ENCODE measurements around the gene SETD5.

The SETD5 gene

GRCh38 chr3:9428411-9428810 is 31.0 kb downstream of the SETD5 start:
- Histone ChIP-seq H3K9me3 (ENCODE audit: insufficient read depth, low read length, severe bottlenecking) (no peaks in the 10 kb centered on the region), H3K9ac (ENCODE audit: low read depth, low read length) (no peak overlapping the region), H3K4me3 (ENCODE audit: low read depth in 1 of 2, low read length in 2 of 2) (no peak overlapping the region), H2AFZ (ENCODE audit: low read depth, low read length) (no peak overlapping the region), H3K27ac (ENCODE audit: low read length) (no peak overlapping the region), H3K4me1 (ENCODE audit: insufficient read depth, low read length) (no peaks in the 10 kb centered on the region), H3K4me2 (ENCODE audit: insufficient read depth, low read length) (no peak overlapping the region), H3K79me2 (ENCODE audit: insufficient read depth, low read length) (peaks cover 89% of the 10 kb centered on the region), H3K36me3 (ENCODE audit: insufficient read depth, low read length) (peaks cover 91% of the 10 kb centered on the region), H4K20me1 (ENCODE audit: insufficient read depth, low read length) (peaks cover 53% of the 10 kb centered on the region), H3K27me3 (ENCODE audit: insufficient read depth, low read length, poor library complexity) (no peaks in the 10 kb centered on the region)
- TF ChIP-seq, protein P1, sequence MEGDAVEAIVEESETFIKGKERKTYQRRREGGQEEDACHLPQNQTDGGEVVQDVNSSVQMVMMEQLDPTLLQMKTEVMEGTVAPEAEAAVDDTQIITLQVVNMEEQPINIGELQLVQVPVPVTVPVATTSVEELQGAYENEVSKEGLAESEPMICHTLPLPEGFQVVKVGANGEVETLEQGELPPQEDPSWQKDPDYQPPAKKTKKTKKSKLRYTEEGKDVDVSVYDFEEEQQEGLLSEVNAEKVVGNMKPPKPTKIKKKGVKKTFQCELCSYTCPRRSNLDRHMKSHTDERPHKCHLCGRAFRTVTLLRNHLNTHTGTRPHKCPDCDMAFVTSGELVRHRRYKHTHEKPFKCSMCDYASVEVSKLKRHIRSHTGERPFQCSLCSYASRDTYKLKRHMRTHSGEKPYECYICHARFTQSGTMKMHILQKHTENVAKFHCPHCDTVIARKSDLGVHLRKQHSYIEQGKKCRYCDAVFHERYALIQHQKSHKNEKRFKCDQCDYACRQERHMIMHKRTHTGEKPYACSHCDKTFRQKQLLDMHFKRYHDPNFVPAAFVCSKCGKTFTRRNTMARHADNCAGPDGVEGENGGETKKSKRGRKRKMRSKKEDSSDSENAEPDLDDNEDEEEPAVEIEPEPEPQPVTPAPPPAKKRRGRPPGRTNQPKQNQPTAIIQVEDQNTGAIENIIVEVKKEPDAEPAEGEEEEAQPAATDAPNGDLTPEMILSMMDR (IDR thresholded peaks at IDR 0.05; ENCODE audit: borderline replicate concordance, extremely low read depth, low read length, poor library complexity, severe bottlenecking): no peak
- no peak for TF ChIP-seq EZH2 (IDR thresholded peaks at IDR 0.05; ENCODE audit: borderline replicate concordance, low read depth, low read length, severe bottlenecking)
- no peak for DNase-seq
- ATAC-seq (ENCODE audit: insufficient read depth, low read depth): no peak

- Histone ChIP-seq H3K9me3 (ENCODE audit: insufficient read depth, low read length, severe bottlenecking) (no peaks in the 10 kb centered on the region), H3K27ac (ENCODE audit: low read length) (no peak overlapping the region), H4K20me1 (ENCODE audit: insufficient read depth, low read length) (peaks cover 58% of the 10 kb centered on the region), H3K4me3 (ENCODE audit: low read depth in 1 of 2, low read length in 2 of 2) (no peak overlapping the region), H3K36me3 (ENCODE audit: insufficient read depth, low read length) (peaks cover 96% of the 10 kb centered on the region), H3K4me2 (ENCODE audit: insufficient read depth, low read length) (no peak overlapping the region), H3K27me3 (ENCODE audit: insufficient read depth, low read length, poor library complexity) (no peaks in the 10 kb centered on the region), H3K79me2 (ENCODE audit: insufficient read depth, low read length) (peaks cover 84% of the 10 kb centered on the region), H2AFZ (ENCODE audit: low read depth, low read length) (no peak overlapping the region), H3K9ac (ENCODE audit: low read depth, low read length) (no peak overlapping the region), H3K4me1 (ENCODE audit: insufficient read depth, low read length) (no peaks in the 10 kb centered on the region)
- TF ChIP-seq, protein P1 (IDR thresholded peaks at IDR 0.05; ENCODE audit: borderline replicate concordance, extremely low read depth, low read length, poor library complexity, severe bottlenecking): no peak
- TF ChIP-seq EZH2 (IDR thresholded peaks at IDR 0.05; ENCODE audit: borderline replicate concordance, low read depth, low read length, severe bottlenecking): no peak
- ATAC-seq (ENCODE audit: insufficient read depth, low read depth) (no peak), DNase-seq (no peak)
Observed at GRCh38 chr3:9430733-9431132, 33.3 kb downstream of the SETD5 start.

DNA sequence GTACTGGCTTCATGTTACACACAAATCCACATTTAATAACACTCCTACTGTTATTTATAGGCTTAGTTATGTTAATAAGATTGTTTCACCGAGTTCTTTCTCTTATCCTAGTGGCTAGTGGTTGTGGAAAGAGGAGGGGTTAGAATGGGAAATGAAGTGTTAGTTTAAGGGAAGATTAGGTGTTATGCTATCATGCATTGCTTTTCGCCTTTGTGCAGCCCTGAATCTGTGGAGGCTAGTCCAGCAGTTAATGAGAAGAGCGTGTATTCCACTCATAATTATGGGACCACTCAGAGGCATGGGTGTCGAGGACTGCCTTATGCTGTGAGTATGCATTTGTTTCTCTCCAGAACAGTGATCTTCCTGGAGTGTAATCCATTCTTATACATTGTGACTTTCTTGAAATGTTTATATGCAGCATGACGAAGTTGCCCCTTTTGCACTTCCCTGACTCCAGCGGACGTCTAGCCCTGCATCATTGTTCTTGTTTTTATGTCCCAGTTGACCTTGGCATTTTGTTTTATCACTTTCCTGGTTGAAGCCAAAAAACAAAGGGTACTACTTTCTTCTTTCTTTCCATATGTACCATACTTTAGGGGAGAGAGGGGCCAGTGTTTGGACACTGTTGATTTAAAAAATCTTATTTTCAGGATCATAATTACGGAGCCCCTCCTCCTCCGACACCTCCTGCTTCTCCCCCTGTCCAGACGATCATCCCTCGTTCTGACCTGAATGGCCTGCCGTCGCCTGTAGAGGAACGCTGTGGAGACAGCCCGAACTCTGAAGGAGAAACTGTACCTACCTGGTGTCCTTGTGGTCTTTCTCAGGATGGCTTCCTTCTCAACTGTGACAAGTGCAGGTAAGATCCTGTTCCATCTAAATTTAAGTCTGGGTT is 36.5 kb downstream of the SETD5 start:
- H3K9ac ChIP-seq (ENCODE audit: low read depth, low read length): no peak overlapping the region
- H3K79me2 ChIP-seq (ENCODE audit: insufficient read depth, low read length): peaks cover 75% of the 10 kb centered on the region
- no peaks in the 10 kb centered on the region for H3K9me3 ChIP-seq (ENCODE audit: insufficient read depth, low read length, severe bottlenecking)
- no peak overlapping the region for H3K4me2 ChIP-seq (ENCODE audit: insufficient read depth, low read length)
- H3K27ac ChIP-seq (ENCODE audit: low read length): no peak overlapping the region
- TF ChIP-seq, protein P1 (IDR thresholded peaks at IDR 0.05; ENCODE audit: borderline replicate concordance, extremely low read depth, low read length, poor library complexity, severe bottlenecking): no peak
- TF ChIP-seq EZH2 (IDR thresholded peaks at IDR 0.05; ENCODE audit: borderline replicate concordance, low read depth, low read length, severe bottlenecking): no peak
- H2AFZ ChIP-seq (ENCODE audit: low read depth, low read length): no peak overlapping the region
- H3K36me3 ChIP-seq (ENCODE audit: insufficient read depth, low read length): peaks cover 98% of the 10 kb centered on the region
- H3K27me3 ChIP-seq (ENCODE audit: insufficient read depth, low read length, poor library complexity): no peaks in the 10 kb centered on the region
- H3K4me3 ChIP-seq (ENCODE audit: low read depth in 1 of 2, low read length in 2 of 2): no peak overlapping the region
- no peaks in the 10 kb centered on the region for H3K4me1 ChIP-seq (ENCODE audit: insufficient read depth, low read length)
- no peak for DNase-seq
- peaks cover 40% of the 10 kb centered on the region for H4K20me1 ChIP-seq (ENCODE audit: insufficient read depth, low read length)
- no peak for ATAC-seq (ENCODE audit: insufficient read depth, low read depth)

Measured in DND-41 (cell line).